Measurements from ENCODE around the gene ABHD6.
A peak's percentile ranks its signal among the peaks of the same experiment; 100 is the strongest.
"Not testable (repeated sequence)": the region's sequence is repeated elsewhere in the genome, so short reads cannot be mapped to it uniquely, and the experiment has no call there.

ABHD6 gene

DNA sequence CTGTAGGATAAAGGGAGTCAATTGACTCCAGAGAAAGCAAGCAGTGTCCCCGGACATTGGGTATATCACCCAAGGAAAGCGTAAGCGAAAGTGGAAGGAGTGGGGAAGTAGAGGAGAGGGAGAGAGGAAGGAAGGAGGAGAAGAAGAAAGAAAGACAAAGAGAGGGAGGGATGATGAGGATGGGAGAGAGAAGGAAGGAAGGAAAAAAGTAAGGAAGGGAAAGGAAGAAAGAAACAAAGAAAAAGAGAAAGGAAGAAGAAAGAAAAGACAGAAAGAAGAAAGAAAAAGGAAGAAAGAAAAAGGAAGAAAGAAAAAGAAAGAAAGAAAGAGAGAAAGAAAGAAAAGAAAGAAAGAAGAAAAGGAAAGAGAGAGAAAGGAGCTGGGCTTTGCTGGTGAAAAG, 27.7 kb upstream of the ABHD6 start:
- no peak for DNase-seq (ENCODE audit: low spot score)

DNA sequence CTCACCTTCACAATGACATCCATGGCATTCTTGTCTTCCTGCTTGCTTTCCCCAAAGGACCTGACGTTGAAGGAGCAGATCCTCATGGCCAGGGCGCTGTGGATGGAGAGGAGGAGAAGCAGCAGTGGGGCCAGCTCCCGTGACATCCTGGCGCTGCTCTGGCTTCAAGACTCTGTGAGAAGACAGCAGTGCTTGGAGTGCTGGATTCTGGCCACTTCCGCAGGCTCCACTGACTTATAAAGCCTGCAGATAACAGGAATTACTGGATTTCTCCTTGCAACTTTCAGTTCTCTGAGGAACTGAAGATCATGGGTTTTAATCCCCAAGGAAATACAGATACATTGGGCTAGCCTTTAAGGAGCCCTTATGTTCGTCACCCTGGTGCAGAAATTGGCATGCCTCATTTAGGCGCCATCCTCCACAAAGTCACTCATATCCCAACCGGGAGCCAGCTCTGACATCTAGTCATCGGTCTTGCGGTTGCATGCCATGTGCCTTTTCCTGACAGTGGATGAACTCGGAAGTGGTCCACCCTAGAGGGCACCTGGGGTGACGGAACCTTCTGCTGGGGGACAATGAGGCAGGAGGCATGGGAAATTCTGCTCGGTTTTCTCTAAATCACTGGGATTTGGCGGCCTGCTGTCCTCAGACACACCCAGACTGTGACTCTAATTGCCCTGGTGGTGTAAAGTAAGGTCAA, 26.7 kb upstream of the ABHD6 start, which contains the start of gene DNASE1L3:
TSS of gene DNASE1L3 (minus strand) at position 212 of the 700 bp plus-strand sequence. CDS start at position 146, 66 bp downstream.
- DNase-seq (ENCODE audit: low spot score), result no peak

DNA sequence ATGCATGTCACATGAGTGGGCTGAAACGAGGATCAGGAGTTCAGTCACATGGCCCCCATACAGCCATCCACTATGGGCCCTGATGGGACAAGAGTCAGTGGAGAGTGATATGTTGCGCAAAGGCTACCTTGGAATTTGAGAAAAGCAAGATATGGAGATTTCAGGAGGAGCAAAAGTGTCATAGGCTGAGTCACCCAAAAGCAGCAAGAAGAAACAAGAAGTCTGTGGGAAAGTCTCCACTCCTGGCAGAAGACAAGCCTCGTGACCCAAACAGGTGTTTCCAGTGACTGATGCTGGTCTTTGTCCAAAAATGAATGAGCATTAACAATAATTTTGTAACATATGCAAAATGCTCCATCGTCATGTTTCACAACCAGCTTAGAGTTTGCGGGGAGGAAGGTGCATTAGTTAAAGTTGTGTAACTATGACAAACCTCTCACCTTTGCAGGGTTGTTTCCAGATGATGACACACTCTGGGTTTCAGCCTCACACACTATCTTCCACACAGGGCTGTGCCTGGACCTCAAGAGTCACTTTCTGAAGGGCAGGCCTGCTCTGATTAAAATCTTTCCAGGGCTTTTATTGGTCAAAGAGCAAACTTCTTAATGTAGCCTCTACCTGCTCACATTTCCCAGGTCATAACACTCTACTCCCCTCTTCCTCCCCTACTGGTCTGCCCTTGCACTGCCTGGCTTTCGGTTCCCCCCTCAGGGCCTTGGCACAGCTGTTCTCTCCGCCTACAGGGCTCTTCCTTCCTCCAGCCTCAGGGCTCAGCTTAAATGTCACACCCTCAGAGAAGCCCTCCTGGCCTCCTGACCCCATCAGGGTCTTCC, 22.9 kb upstream of the ABHD6 start:
- no peak for DNase-seq (ENCODE audit: low spot score)

DNA sequence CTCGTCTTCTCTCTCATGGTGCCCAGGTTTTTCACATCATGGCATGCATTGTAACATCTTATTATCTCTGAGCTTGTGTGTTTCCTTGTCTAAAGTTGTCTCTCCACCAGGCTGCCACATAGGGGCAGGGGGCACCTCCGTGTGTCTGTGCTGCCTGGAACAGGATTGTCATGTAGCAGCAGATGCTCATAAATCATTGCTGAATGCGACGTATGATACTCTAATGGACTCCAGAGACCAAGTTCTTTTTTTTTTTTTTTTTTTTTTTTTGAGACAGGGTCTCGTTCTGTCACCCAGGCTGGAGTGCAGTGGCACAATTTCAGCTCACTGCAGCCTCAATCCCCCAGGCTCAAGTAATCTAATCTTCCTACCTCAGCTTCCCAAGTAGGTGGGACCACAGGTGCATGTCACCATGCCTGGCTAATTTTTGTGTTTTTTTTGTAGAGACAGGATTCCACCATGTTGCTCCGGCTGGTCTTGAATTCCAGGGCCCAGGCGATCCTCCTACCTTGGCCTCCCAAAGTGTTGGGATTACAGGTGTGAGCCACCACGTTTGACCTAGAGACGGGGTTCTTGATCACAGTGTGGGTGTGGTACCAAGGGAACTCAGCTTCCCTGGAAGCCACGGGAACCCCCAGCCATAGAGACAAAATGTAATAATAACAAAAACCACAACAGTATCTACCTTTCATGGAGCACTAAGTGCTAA, 22.1 kb upstream of the ABHD6 start:
- no peak for DNase-seq (ENCODE audit: low spot score)

DNA sequence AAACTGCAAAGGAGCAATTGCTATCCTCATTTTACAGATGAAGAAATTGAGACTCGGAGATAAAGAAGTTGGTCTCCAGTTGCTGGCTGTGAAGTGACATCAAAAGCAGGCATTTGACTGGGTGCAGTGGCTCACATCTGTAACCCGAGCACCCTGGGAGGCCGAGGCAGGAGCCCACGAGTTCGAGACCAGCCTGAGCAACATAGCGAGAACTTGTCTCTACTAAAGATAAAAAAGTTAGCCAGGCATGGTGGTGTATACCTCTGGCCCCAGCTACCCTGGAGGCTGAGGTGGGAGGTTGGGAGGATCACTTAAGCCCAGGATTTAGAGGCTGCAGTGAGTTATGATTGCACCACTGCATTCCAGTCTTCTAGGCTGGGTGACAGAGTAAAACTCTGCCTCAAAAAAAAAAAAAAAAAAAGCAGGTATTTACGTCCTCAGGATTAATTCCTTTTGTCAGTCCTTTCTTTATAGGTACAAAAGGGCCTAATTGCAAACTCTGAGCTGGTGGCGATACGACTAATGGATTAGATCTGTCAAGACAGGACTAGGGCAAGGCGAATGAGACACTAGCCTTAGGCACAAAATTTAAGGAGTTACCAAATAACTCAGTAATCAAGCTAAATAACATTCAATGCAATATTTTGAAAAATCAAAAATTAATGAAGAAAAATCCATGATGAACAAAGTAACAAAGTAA, 20.9 kb upstream of the ABHD6 start:
- no peak for DNase-seq (ENCODE audit: low spot score)

DNA sequence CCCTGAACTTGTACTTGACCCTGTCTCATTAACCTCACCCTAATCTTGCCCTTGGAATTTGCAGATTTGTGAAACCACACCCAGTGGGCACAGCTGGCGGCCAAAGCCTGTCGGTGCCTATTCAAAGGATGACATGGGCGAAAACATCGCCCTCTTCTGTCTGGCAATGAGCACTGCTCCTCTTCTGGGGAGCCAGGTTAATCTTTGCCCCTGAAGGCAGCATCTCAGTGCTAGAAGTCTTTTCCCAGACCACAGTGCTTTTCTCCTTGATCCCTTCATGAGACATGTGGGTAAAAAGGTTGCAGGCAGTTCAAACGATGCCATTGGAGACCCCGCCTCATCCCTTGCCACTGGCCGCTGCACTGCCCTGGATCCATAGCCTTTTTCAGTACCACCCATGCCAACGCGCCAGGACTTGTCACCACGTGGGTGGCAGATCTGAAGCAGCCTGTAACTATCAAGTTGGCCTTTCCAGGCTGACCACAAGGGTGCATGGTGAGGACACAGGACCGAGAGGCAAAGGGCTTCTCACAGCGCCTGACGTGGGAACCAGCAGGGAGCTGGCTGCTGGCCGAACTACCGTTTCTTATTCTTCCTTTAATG, 20.3 kb upstream of the ABHD6 start:
- peak; percentile 83 for DNase-seq (ENCODE audit: low spot score)

DNA sequence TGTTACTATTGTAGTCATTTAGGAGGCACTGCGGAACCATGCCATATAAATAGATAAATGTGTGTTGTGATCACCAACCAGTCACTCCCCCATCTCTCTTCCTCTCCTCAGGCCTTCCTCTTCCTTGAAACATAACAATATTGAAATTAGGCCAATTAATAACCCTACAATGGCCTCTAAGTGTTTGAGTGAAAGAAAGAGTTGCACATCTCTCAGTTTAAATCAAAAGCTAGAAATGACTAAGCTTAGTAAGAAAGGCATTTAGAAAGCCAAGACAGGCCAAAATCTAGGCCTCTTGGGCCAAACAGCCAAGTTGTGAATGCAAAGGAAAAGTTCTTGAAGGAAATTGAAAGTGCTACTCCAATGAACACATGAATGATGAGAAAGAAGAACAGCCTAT, 18.7 kb upstream of the ABHD6 start:
- DNase-seq (ENCODE audit: low spot score), result no peak

DNA sequence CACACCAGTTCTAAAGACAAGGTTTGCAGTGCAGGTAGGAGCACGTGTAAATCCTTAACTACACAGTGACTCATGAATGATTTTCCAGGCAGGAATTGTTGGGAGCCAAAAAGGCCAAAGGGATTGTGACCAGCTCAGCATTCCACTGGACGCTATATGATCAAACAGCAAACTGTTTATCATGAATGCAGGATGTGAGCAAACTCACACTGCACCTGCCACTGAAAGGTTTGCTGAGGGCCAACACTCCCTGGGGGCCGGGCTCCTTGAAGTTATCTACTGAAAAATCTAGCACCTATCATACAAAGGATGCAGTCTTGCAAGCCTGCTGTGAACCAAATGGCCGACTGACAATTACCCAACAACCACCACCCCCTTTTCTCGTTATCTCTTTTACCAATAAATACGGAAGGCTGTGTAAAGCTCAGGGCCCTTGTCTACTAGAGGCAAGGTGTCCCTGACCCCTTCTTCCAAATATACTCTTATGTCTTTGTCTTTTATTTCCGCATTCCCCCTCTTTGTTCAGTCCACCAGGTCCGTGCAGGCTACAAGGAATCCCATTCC, 15.3 kb upstream of the ABHD6 start:
- DNase-seq (ENCODE audit: low spot score), result no peak

DNA sequence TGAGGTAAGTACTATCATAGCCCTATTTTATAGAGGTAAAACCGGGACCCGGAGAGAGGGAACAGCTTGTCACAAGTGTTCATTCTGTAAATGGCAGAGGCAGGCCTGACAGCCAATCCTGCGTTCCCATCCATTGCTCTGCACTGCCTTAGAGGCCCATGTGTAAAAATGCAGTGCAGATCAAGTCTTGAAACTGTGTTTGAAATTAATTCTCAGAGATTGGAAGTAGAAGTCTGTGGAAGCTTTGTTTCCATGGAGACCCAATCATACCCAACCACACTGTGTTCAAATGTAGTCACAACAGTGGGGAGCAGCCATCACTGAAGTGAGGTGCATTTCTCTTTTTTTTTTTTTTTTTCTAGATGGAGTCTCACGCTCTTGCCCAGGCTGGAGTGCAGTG, 13.7 kb upstream of the ABHD6 start:
- no peak for DNase-seq (ENCODE audit: low spot score)

DNA sequence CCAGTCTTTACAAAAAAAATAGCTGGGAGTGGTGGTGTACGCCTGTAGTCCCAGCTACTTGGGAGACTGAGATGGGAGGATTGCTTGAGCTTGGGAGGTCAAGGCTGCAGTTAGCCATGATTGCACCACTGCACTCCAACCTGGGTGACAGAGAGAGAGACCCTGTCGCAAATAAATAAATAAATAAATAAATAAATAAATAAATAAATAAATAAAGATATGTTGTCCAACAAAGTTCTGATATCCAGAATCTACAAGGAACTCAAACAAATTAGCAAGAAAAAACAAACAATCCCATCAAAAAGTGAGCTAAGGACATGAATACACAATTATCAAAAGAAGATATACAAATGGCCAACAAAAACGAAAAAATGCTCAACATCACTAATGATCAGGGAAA, 9.7 kb upstream of the ABHD6 start:
- DNase-seq (ENCODE audit: low spot score), result not testable (repeated sequence)

DNA sequence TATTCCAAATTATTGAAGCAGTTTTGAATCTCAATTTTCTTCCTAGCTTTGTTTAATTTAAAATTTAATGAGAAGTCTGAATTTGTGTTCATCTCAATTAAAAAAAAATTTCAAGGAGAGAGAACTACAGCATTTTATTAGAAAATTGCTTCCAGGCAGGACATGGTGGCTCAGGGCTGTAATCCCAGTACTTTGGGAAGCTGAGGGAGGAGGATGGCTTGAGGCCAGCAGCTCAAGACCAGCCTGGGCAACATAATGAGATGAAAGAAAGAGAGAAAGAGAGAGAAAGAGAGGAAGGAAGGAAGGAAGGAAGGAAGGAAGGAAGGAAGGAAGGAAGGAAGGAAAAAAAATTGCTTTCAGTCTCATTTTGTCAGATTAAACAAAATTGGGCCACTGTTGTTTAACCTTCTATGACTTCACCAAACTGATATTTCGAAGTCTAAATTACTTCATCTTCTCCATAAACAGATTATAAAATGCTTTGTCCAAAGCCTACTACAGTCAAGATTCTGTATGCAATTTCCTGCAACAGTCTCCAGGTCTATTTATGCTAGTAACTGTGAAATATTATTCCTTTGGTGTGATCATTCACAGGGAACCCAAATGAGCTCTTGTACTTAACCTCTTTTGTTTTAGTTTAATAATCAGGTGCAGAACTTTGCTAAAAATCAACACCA, 6.6 kb upstream of the ABHD6 start:
- no peak for DNase-seq (ENCODE audit: low spot score)

DNA sequence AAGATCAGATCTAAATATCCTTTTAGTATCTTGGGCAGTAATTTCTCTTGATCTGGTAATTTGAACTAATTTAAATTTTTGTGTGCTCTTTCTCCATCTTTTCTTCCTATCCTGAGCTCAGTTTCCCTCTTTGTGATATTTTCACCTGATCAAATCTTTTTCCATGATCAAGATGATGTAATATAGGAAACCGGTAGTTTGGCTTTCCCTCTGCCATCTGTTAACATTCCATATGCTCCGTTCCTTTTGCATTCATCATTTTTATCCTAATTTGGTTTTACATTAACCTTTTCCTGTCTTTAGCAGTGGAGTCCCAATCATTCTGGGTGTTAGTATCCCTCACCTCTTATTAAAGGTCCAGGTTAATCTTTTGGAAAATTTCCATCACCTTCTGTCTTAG, 5.9 kb upstream of the ABHD6 start:
- DNase-seq (ENCODE audit: low spot score), result no peak

DNA sequence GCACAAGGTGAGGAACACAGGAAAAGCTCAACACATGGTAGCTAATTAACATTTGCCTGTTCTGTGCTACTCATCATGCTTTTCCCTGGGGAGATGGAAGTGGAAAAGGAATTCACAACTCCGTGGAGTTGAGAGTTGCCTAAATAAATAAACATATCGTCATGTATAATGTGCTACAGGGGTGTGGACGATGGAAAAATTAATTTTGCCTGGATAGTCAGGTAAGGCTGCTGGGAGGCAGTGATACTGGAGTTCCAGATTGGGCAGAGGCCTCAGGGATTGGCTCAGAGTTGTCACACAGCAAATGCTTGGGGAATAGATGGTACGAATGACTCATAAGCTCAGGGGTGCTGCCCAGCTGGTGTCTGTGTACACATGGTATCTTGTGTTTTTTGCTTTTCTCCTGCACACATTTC, 3.1 kb upstream of the ABHD6 start:
- no peak for DNase-seq (ENCODE audit: low spot score)

DNA sequence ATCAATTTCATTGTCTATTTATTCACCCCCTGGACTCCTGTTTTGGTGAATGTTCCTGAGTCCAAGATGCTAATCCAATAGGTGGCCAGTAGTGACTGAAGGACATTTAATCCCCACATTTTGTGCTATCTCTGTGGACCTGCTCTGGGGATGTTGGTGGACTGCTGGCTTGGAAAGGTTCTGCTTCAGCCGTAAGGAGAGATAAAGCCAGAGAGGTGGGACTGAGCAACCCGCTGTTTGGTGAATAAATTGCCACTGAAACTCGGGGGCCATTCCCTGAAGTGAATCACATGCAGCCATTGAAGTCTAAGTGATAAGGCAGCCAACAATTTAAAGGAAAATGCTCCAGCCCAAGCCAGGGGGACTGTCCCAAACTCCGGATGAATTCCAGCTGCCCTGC, 1.6 kb upstream of the ABHD6 start:
- no peak for DNase-seq (ENCODE audit: low spot score)

DNA sequence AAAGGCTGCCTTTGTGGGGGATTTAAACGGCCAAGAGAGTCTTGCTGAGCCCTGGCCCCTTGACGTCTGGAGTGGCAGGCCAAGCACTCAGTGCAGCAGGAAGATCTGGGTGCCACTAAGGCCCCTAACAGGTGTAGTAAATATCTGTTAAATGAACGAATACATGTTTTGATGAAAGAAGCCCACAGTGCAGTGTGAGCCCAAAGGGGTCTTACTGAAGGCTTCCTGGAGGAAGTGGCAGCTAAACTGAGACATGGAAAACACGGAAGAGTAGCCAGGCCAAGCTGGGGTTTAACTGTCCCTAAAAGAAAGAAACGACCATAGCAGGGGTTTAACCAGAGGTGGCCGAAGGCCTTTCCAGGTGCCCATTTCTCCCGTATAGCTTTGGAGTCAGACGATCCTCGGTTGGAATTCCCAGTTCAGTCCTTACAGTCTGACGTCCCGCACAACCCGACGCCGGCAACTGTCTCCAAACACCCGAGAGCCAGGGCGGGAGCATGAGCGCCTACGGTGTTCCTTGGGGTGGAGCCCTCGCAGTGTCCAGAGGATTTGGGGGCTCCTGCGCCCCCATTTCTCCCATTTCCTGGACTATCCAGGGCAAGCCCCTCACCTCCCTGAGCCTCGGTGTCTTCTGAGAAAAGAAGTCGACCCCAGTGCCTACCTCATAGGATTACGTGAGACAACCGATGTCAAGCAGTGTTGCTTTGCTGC, 910 bp upstream of the ABHD6 start:
- DNase-seq (ENCODE audit: low spot score), result no peak

DNA sequence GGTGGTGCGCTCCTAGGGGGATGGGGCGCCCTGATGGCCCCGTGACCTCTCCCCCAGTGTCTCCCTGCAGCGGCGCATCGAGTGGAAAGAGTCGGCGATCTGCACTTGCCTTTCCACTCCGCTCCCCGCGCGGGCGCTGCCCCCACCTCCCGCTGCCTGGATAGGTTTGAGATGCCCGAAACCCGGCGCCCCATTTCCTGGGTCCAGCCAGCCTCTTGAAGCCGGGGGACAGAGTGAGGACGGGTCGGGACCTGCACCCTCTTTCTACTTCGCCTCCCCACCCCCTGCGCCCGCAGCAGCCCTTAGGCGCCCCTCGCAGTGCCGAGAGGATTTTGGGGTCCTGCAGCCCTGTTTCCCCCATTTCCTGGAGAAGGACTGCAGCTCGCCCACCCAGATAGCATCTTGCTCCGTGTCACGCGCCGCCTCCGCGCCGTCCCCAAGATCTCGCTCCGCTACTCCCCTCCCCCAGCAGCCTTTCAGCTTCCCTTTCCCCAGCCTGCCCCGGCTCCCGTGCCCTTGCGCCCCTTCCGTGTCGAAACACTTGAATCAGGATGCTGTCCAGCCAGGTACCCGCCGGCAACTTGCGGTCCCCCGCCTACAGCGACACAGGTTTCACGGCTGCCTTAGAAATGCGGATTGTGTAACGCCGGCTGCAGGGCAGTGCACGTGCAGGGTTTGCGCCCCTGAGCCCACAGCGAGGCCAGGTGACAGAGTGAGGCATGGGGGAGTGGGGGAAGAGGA, 519 bp downstream of the ABHD6 start:
- peak; percentile 77 for DNase-seq (ENCODE audit: low spot score)

DNA sequence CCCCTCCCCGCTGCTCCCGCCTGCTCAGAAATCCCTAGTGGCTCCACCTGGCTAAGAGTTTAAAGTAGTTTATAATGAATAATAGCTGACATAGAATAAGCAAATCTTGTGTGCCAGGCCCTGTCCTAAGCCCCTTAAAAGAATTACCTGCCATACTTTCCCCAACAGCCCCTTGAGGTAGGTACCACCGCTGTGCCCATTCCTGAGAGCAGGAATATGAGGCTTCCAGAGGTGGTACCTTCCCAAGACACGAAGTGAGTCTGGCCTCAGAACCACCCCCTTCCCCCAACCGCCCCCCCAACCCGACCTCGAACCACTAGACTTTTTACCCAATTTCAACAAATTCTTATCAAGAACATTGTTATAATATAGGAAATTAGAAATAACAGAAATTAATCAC, 1.2 kb downstream of the ABHD6 start:
- DNase-seq (ENCODE audit: low spot score), result no peak

DNA sequence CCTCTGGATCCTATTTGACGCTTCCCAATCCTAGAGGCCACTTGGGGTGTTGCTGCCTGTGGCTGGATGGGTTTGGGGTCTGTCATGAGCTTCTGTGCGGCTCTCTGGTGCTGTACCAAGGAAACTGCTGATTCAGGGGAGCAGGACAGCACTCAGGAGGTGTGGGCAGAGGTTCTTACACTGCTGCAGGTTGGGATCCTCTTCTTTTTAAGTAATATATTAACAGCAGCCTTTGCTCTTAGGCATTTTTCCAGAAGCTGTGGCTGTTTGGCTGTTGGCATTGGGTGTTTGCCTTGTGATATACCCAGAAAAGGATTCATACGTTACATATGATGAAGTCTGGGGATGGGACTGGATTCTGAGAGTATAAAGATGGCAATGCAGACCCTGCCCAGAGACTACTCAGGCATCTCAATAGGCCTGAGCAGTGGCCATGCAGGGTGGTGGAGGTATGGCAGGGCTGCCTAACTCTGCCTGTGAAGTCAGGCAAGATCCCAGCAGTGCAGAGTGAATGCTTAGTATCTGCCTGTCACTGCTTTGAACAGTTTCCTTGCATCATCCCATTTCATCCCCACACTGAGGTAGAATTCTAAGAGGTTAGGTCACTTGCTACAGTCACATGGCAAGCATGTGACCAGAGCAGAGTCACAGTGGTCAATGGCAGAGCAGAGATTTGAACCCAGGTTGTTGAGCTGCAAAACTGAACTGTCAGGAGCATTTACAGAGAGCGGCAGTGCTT, 3.9 kb downstream of the ABHD6 start:
- DNase-seq (ENCODE audit: low spot score), result no peak

DNA sequence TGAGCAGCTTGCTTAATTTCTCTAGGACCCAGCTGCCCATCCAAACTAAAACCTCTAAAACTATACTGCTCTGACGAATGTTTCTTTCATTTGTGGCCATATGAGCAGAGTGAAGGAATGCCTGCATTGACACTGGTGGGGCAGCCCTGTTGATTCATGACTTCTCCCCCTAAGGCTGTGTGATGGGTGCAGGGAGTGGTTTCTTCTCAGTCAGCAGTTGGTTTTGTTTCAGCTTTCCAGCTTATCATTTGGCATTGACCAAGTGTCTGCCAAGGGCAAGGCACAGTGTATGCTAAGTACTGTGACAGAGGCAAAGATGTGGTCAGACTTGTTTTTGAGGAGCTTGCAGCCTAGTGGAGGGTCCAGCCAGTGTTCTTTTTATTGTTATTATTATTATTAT, 4.7 kb downstream of the ABHD6 start:
- DNase-seq (ENCODE audit: low spot score), result no peak

Measured in globus pallidus (tissue), 1 donor.